BJ (cell line): ENCODE data around the gene SIK2. TPM values are rescaled to one million over a fixed set of nuclear protein-coding genes. Genes with fewer than 3 reads are reported as not detected.
A peak's percentile ranks its signal among the peaks of the same experiment; 100 is the strongest.

Source experiments
- CTCF ChIA-PET: fragments of 350-600 bp; formaldehyde crosslinking; extraction: SDS; loops from one replicate; lab custom pipeline; 2021; ENCODE audit warnings: antibody characterized with exemption, inconsistent platforms; lab: Yijun Ruan, JAX
- POLR2A ChIA-PET: fragments of 300-600 bp; sonication (Branson Sonifier 250); formaldehyde crosslinking; extraction: SDS; loops from one replicate; lab custom pipeline; 2021; ENCODE audit warnings: antibody characterized with exemption; lab: Charles Lee
- DNase-seq: peaks from one replicate; pipeline ENCODE4 v3.0.0-alpha.2; 2011; ENCODE audit warnings: low read depth
- H3K27me3 ChIP-seq: 2 replicates; pipeline ENCODE4 v1.6.0; 2011; ENCODE audit warnings: low read length; ENCODE audit not compliant: control insufficient read depth, insufficient read depth
- H3K36me3 ChIP-seq: 2 replicates; pipeline ENCODE4 v1.5.1; 2011; ENCODE audit warnings: low read length; ENCODE audit not compliant: control insufficient read depth, insufficient read depth
- H3K4me3 ChIP-seq: 2 replicates; pipeline ENCODE4 v1.5.1; 2011; ENCODE audit warnings: low read depth, mild to moderate bottlenecking, control low read depth, low read length
- CTCF ChIP-seq: IDR thresholded peaks from 2 replicates; pipeline ENCODE4 v1.5.1; 2011; ENCODE audit warnings: low read depth, mild to moderate bottlenecking, control low read depth, inconsistent platforms, low read length, moderate library complexity; ENCODE audit not compliant: insufficient read depth
- polyA plus RNA-seq: library from polyadenylated mRNA; depleted of rRNA; stranded (reverse); fragments of >200 nt; gene quantifications from 2 replicates; pipeline ENCODE4 v1.2.3, GENCODE V29; 2011

SIK2 gene
- polyA plus RNA-seq, 1 experiment = 24.2 TPM

DNA sequence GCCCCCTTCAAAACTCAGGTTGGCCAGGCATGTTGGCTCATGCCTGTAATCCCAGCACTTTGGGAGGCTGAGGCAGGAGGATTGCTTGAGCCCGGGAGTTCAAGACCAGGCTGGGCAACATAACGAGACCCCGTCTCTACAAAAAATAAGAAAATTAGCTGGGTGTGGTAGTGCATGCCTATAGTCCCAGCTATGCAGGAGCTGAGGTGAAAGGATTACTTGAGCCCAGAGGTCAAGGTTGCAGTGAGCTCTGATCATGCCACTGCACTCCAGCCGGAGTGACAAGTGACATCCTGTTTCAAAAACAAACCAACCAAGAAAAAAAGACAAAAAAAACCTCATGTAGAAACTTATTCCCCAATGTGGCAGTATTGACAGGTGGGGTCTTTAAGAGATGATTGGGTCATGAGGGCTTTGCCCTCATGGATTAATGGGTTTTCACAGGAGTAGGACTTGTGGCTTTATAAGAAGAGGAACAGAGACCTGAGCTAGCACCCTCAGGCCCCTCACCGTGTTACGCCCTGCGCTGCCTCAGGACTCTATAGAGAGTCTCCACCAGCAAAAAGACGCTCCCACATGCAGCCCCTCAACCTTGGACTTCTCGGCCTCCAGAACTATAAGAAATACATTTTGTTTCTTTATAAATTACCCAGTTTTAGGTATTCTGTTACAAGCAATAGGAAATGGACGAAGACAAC is 39.4 kb upstream of the SIK2 start:
- POLR2A ChIA-PET = no interaction called here
- no peak overlapping the region for H3K4me3 ChIP-seq
- no peak for TF ChIP-seq CTCF
- H3K36me3 ChIP-seq = peaks cover 4% of the 10 kb centered on the region
- no peaks in the 10 kb centered on the region for H3K27me3 ChIP-seq
- no peak for DNase-seq
- CTCF ChIA-PET = interaction anchor here (0.7 to 5.9 kb wide), 12 partner anchors 12 to 283 kb away, joined by 3 to 52 read pairs (median 4); no protein-coding TSS in a partner anchor

GRCh38 chr11:111565114-111565720 is 37.0 kb upstream of the SIK2 start:
- no peak overlapping the region for H3K4me3 ChIP-seq
- peak; percentile 84 for TF ChIP-seq CTCF
- ChIA-PET POLR2A (no interaction called here), CTCF (interaction anchor here (0.8 to 5.9 kb wide), 6 partner anchors 12 to 274 kb away, joined by 3 to 52 read pairs (median 7); no protein-coding TSS in a partner anchor)
- DNase-seq = no peak
- peaks cover 1% of the 10 kb centered on the region; the same call in 1 of the 2 replicates for H3K36me3 ChIP-seq
- H3K27me3 ChIP-seq = no peaks in the 10 kb centered on the region

DNA sequence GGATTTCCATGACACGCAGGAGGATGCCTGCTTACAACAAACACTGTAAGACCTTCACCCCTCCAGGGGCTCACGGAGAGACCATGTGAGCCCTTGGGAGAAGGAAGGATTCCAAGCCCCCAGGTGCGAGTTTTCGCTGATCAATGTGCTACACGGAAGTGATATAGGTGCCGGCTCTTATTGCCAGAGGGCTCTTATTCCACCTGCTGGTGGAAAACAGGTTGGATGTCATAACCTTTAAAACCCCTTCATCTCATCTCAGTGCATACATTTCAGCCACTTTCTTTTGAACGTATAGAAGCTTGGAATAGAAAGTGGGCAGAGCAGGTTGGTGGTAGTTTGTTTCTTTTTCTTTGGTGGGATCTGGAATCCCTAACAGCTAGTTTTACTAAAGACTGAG is 35.9 kb upstream of the SIK2 start:
- POLR2A ChIA-PET = no interaction called here
- H3K4me3 ChIP-seq = no peak overlapping the region
- H3K27me3 ChIP-seq = no peaks in the 10 kb centered on the region
- no peak for DNase-seq
- TF ChIP-seq CTCF = no peak
- H3K36me3 ChIP-seq = no peaks in the 10 kb centered on the region
- CTCF ChIA-PET = interaction anchor here (0.5 to 3.0 kb wide), 16 partner anchors 8 to 286 kb away, joined by 3 to 16 read pairs (median 3); no protein-coding TSS in a partner anchor

- H3K36me3 ChIP-seq = no peaks in the 10 kb centered on the region
- no peak overlapping the region for H3K4me3 ChIP-seq
- H3K27me3 ChIP-seq = no peaks in the 10 kb centered on the region
- ChIA-PET POLR2A (no interaction called here), CTCF (interaction anchor here (0.7 to 2.2 kb wide), 3 partner anchors 18 to 123 kb away, joined by 3 to 9 read pairs (median 4); no protein-coding TSS in a partner anchor)
- TF ChIP-seq CTCF = no peak
- no peak for DNase-seq
Measured at GRCh38 chr11:111569476-111569875, 32.8 kb upstream of the SIK2 start.

- no peak for TF ChIP-seq CTCF
- Histone ChIP-seq H3K27me3 (no peaks in the 10 kb centered on the region), H3K36me3 (no peaks in the 10 kb centered on the region), H3K4me3 (no peak overlapping the region)
- CTCF ChIA-PET = interaction anchor here (0.7 to 2.2 kb wide), 2 partner anchors 13 to 16 kb away, joined by 3 to 9 read pairs; no protein-coding TSS in a partner anchor
- POLR2A ChIA-PET = interaction anchor here (0.7 kb wide), 1 partner anchor 10 kb away, joined by 3 read pairs; no protein-coding TSS in a partner anchor
- no peak for DNase-seq
Measured at GRCh38 chr11:111570796-111571195, 31.5 kb upstream of the SIK2 start.
